ENCODE data around the gene CEP72. TPM values are rescaled to one million over a fixed set of nuclear protein-coding genes. Genes with fewer than 3 reads are reported as not detected.

The CEP72 gene
- total RNA-seq, 1 experiment from 2014 or later, result 24.8 TPM

DNA sequence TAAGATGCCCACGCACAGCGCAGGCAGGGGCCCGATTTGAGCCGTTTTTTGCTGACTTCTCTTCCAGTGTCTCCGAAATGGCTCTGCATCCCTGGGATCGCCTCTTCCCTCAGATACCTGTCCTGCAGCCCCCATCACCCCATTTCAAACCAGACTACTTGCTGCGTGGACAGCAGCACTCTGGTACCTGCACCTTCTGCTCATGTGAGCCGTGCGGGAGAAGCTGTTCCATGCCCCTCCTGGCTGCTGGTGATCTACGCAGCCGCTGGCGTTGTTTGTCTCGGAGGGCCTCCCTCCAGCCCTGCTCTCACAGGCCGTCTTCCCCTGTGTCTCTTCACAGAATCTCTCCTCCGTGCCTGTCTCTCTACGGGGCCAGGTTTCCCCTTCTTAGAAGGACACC, 13.4 kb downstream of the CEP72 start:
- H3K9me3 Mint-ChIP-seq, result no peaks in the 10 kb centered on the region
- no peak overlapping the region; a peak in 2 of 7 replicates for H3K27ac Mint-ChIP-seq
- no peak overlapping the region for H3T11ph ChIP-seq (ENCODE audit: low read length)
- no peaks in the 10 kb centered on the region for H3K4me1 ChIP-seq (ENCODE audit: insufficient read depth, low read length)
- no peak overlapping the region for H4K91ac ChIP-seq (ENCODE audit: insufficient read length, low read depth, low read length)
- no peaks in the 10 kb centered on the region for H4K20me1 ChIP-seq (ENCODE audit: control insufficient read depth, insufficient read depth, insufficient read length)
- H2BK20ac ChIP-seq (ENCODE audit: low read depth, low read length, poor library complexity, severe bottlenecking), result no peak overlapping the region
- H3K79me1 ChIP-seq (ENCODE audit: insufficient read depth, low read depth, low read length, poor library complexity, severe bottlenecking), result no peaks in the 10 kb centered on the region
- no peak overlapping the region for H2BK15ac ChIP-seq (ENCODE audit: low read depth, low read length)
- no CpG with 5 or more reads among the region's 16 CpGs for WGBS (ENCODE audit: extremely low coverage, insufficient read length, low lambda C conversion rate)
- no peak overlapping the region for H2AK5ac ChIP-seq (ENCODE audit: insufficient read length, low read length)
- no peaks in the 10 kb centered on the region for H3K27me3 Mint-ChIP-seq (ENCODE audit: low read depth)
- no peak overlapping the region for H3K4ac ChIP-seq (ENCODE audit: low read depth, low read length)
- no peak overlapping the region; a peak in 1 of 5 replicates for H3K4me3 Mint-ChIP-seq
- no peak overlapping the region for H3K9ac ChIP-seq (ENCODE audit: extremely low read depth, insufficient read length, low read length)
- H4K5ac ChIP-seq (ENCODE audit: insufficient read length, low read depth, low read length), result no peak overlapping the region
- H2AFZ ChIP-seq (ENCODE audit: low read length), result no peak overlapping the region
- H3K27me3 ChIP-seq (ENCODE audit: insufficient read depth, low read length), result no peaks in the 10 kb centered on the region
- H3K14ac ChIP-seq (ENCODE audit: insufficient read depth, low read length), result no peak overlapping the region
- no peaks in the 10 kb centered on the region for H3K9me3 ChIP-seq (ENCODE audit: control insufficient read depth, low read depth, low read length)
- H3K23me2 ChIP-seq (ENCODE audit: insufficient read length, low read depth, low read length, poor library complexity, severe bottlenecking), result no peaks in the 10 kb centered on the region
- no peak overlapping the region for H3K18ac ChIP-seq (ENCODE audit: insufficient read length, low read depth, low read length)
- no peak overlapping the region for H2BK5ac ChIP-seq (ENCODE audit: insufficient read length, low read length)
- no peak overlapping the region for H3K56ac ChIP-seq (ENCODE audit: insufficient read length, low read depth, low read length)
- no peaks in the 10 kb centered on the region for H3K79me2 ChIP-seq (ENCODE audit: insufficient read depth, low read length)
- H4K8ac ChIP-seq (replicated peaks; ENCODE audit: insufficient read length, low read depth, low read length), result no peak overlapping the region
- no peak overlapping the region for H2BK120ac ChIP-seq (ENCODE audit: low read depth, low read length, poor library complexity, severe bottlenecking)
- H3K23ac ChIP-seq (ENCODE audit: insufficient read length, low read depth, low read length), result no peak overlapping the region
- no peak overlapping the region for H3K4me2 ChIP-seq (ENCODE audit: insufficient read depth, insufficient read length, low read length)
- H2BK12ac ChIP-seq (ENCODE audit: insufficient read length, low read depth, low read length), result no peak overlapping the region
- no peak for DNase-seq
- TF ChIP-seq, protein P1, sequence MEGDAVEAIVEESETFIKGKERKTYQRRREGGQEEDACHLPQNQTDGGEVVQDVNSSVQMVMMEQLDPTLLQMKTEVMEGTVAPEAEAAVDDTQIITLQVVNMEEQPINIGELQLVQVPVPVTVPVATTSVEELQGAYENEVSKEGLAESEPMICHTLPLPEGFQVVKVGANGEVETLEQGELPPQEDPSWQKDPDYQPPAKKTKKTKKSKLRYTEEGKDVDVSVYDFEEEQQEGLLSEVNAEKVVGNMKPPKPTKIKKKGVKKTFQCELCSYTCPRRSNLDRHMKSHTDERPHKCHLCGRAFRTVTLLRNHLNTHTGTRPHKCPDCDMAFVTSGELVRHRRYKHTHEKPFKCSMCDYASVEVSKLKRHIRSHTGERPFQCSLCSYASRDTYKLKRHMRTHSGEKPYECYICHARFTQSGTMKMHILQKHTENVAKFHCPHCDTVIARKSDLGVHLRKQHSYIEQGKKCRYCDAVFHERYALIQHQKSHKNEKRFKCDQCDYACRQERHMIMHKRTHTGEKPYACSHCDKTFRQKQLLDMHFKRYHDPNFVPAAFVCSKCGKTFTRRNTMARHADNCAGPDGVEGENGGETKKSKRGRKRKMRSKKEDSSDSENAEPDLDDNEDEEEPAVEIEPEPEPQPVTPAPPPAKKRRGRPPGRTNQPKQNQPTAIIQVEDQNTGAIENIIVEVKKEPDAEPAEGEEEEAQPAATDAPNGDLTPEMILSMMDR (conservative IDR thresholded peaks at IDR 0.05), result no peak
- H3K36me3 Mint-ChIP-seq (ENCODE audit: insufficient read depth in 1 of 3, low read depth in 3 of 3), result peaks cover 38 to 69% (median 67%) of the 10 kb centered on the region in 3 experiments; a peak in 6 of 7 replicates
- no peaks in the 10 kb centered on the region for H3K4me1 Mint-ChIP-seq
- H3K27ac ChIP-seq (ENCODE audit: insufficient read length, low read depth, low read length), result no peak overlapping the region

Data from H9 (cell line).